Umbilical cord (tissue), 2 donors: Measurements from ENCODE around the gene CATSPER2. TPM values are rescaled to one million over a fixed set of nuclear protein-coding genes. Genes with fewer than 3 reads are reported as not detected.
"Not testable (repeated sequence)": the region's sequence is repeated elsewhere in the genome, so short reads cannot be mapped to it uniquely, and the experiment has no call there.

Experiments
- DNase-seq: peaks from one replicate; pipeline ENCODE4 v3.0.0-alpha.2; 2015; ENCODE audit warnings: low spot score
- total RNA-seq: library from RNA; depleted of rRNA; stranded (reverse); fragments of >200 nt; gene quantifications from one replicate; pipeline ENCODE4 v1.2.3, GENCODE V29; 2014; ENCODE audit warnings: low replicate concordance; ENCODE audit not compliant: insufficient read depth

The CATSPER2 gene
- 6.3 TPM for total RNA-seq

DNA sequence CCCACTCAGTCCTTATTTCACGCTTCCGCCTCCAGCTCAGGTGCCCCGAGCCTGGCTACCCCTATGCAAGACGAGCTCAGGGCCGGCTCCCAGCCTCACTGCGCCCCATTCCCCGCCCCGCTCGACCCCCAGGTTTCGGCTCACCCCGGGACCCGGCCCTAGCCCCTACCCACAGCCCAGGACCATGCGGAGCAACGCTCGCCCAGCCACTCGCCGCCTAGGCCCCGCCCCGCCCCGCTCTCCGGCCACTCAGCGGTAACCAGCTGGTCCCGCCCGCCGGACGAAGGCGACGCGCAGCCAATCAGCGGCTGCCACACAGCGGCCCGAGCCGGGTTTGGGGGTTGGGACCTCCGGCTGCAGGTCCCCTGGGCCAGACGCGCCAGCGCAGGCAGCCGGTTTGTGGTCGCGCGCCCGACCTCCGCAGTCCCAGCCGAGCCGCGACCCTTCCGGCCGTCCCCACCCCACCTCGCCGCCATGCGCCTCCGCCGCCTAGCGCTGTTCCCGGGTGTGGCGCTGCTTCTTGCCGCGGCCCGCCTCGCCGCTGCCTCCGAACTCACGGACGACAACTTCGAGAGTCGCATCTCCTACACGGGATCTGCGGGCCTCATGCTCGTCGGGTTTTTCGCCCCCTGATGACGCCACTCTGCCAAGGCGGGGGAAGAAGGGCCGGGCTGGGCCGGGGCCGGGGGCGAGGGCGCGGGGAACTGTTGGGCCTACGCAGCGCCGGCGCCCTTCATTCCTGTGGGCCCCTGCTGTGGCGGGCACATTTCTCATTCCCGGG, at the start of gene CATSPER2:
TSS of gene CATSPER2 (minus strand) at position 196 of the 781 bp plus-strand sequence. CDS start 783 bp downstream, outside the sequence.
- no peak for DNase-seq

DNA sequence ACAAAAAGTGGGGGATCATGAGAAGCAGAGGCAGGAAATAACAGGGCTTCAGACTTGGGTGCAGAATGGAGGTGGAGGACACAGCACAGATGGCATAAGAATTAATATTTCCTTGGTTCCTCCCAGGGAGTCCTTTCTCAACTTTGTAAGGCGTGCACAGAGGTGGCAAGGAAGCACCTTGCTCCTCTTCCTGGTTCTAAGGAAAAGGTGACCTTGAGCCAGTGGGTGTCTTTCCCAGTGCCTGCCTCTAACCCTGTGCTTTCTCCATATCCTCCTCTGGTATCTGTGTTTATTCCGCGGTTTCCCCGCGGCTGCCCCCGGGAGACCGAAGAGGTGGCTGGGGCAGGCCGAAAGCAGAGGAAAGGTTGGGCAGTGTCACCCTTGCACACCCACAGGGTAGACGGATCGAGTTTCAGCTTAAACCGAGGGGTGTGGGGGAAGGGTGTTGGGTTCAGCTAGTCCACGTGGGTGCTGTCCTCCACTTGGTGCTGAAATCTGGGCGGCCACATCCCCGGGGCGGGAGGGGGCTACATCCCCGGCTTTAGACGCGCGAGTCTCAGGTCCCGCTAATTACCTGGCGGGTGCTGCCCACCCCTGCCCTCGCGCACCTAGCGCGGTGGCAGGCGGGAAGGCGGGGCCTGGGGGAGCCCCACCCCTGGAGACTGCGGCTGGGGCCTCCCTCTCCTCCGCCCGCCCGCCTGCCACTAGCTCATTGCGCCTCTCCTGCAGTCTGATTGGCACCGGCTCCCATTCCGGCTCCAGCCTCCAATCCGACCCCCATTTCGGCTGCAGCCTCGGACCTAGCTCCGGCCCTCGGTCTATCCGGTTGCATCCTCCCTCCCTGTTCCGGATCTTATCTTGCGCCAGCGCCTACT, 44.7 kb upstream of the CATSPER2 start, which contains the start of gene CKMT1A:
TSS of gene CKMT1A (plus strand) at position 712 of the 875 bp plus-strand sequence. CDS start 192 bp downstream, outside the sequence.
- not testable (repeated sequence) for DNase-seq

DNA sequence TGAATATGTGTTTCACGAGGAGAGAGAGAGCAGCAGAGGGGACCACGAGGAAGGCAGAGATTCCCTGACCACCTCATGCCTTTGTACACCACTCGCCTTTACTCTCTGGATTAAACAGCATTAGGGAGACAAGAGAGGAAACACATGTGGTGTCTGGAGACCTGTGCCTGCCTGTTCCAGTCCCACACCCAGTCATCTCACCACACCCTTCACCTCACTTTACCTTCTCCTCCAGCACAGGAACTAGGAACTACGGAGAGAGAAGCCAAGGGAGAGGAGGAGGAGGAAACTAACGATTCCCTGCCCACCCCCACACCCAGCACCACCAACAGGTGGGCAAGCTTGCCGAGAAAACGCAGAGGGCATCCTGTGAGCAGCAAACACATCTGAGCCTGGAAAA, 44.0 kb upstream of the CATSPER2 start:
- DNase-seq = not testable (repeated sequence)

DNA sequence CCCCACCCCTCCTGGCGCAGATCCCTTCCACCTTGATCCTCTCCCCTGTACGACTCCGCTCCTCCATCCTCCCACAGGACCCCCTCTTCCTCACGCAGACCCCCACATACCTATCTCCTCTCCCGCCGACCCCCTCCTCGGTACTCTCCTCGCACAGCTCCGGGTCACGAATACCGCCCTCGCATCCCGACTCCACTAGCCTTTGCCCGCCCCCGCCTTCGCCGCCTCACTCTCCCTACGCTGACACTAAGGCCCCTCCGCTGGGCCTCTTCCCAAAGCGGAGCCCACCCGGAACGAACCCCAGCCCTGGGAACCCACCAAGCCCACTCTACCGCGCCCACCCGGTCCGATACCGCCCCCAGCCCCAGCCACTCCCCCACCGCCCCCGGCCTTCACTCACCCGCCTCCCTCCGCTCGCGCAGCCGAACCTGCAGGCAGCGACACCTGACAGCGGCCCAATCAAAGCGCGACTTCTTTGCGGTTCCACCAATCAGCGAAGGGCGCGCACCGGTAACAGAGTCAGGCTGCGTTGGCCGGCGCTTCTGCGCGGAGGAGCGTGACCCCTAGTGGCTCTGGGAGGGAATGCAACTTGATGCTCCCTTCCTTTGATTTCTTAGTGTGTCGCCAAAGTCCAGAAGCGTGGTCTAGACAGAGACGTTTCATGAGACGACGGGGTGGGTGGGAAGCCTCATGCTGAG, 41.1 kb upstream of the CATSPER2 start:
- not testable (repeated sequence) for DNase-seq

DNA sequence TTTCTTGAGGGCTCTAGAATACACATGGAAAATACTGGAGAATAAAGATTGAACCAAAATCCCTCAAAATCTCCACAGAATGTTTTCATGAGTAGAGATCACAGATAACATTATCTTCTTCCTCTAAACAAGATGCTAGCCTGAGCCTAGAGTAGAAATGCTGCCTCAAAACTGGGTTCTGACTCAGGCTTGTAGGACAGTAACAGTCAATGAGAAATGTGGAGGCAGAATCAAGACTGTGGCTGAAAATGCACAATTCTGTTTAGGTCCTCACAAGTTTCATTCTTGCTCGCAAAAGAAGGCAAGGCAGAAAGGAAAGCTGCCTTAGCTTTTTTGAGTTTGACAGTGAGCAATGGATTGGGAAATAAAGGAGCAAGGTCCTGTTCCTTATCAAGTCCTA, 25.5 kb upstream of the CATSPER2 start:
- not testable (repeated sequence) for DNase-seq

DNA sequence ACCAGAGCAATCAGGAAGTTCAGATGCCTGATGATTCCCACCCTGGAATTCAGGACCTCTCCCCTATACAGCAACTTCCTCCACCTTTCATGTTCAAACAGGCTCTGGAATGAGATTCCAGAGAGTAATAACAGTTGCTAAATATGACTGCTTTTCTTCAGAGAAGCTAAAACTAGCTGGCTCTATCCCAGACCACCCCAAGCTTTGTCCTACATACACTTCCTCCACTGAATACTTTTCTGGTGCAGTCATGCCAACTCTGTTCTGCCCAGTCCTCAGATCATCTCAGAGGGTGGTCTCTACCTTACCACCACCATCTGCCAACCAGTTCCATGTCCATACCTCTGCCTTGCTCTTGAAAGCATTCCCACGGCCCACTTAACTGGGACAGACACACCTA, 17.5 kb upstream of the CATSPER2 start:
- DNase-seq = not testable (repeated sequence)

DNA sequence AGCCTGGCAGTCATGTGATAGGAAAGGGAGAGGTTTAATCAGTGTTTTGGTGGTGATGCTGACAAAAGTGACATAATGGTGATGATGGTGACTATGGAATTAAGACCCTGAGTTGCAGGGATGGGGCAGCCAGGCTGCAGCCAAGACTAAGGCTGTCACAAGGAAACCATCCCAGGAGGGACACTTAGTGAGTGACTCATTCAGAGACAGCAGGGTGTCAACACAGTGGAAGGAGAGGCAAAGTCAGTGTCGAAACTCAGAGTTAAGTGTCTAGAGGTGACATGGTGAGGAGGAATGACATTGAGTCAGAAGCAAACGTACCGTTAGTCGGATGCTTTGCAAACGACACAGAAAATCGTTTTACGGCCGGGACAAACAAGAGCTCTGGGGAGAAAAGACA, 14.7 kb upstream of the CATSPER2 start:
- DNase-seq = not testable (repeated sequence)

DNA sequence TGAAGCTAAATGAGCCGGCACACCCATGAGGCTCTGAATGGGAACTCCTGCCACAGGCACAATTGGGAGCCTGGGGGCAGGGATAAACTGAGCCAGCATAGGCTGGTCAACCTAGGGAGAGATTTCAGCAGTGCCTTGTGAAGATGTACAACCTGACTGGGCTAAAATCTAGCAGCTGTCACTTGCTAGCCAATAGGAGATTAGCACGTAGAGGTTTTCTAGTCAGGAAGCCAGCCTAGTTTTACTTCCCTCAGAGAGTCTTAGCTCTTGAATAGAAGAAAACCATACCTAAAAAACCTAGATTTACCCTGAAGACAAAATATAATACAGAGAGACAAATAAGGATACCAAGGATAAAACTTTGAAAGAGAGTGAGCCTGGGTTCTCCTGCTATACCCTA, 13.6 kb upstream of the CATSPER2 start:
- DNase-seq = not testable (repeated sequence)

DNA sequence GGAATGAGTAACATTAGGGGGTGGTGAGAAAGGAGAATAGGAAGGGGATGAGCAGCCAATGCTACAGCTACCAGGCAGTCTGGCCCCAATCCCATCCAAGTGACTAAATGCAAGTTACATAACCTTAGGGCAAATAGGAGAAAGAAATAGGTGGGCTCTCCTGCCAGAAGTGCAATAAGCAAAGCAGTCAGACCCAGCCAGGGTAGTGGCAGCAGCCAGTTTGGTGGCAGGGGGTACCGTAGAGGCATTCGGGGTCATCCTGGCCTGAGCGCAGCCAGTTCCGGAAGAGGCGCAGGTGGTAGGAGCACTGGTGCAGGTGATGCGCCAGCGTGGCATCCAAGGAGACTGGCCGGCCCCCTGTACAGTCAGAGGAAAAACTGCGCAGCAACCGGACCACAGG, 11.1 kb upstream of the CATSPER2 start:
- not testable (repeated sequence) for DNase-seq

DNA sequence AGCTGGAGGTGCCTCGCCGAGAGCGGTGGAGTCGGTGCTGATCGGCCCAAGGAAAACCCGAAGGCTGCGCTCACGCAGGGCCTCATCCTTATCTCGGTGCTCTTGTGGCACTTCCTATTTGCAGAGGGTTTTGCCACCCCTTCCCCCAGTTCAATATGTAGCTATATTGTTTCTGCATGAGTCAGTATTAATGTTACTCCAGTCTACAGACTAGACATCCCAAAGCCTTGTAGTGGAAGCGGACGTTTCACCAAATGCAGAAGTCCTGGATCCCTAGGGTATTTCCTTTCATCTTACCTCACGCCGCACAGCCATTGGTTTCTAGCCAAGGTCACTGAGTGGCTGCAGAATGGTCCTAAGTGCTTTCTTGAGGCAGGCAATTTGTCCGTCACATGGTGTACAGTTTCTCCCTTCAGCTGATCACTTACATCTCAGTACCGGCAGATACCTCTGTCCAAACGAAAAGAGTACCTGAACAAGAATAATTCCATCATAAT, 834 bp upstream of the CATSPER2 start:
- not testable (repeated sequence) for DNase-seq

DNA sequence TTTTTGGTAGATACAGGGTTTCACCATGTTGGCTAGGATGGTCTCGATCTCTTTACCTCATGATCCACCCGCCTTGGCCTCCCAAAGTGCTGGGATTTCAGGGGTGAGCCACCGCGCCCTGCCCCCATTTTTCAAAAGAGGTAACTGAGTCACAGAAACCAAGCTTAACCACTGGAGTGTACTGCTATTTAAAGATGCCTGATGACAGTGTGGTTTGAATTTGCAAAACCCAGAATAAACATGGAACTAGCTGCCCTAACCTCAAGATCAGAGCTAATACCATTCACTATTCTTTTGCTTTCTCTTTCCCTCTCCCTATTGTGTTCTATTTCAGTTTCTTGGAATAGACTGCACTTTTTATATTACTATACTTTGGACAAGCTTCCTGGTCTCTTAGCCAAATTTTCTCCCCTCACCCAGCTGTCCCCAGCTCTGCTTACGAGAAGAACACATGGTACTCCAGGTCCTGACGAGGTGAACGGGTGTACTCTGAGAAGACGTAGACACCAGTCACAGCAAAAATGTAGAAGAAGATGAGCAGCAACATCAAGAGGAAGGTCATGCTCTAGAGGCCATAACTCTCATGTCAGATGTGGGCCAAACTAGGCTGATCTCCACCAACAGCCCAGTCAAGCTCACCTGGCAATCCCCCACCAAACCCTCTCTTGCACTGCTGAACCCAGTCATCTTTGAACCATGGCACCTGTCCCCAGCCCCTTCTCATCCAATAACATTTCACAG, 10.0 kb downstream of the CATSPER2 start:
- not testable (repeated sequence) for DNase-seq

DNA sequence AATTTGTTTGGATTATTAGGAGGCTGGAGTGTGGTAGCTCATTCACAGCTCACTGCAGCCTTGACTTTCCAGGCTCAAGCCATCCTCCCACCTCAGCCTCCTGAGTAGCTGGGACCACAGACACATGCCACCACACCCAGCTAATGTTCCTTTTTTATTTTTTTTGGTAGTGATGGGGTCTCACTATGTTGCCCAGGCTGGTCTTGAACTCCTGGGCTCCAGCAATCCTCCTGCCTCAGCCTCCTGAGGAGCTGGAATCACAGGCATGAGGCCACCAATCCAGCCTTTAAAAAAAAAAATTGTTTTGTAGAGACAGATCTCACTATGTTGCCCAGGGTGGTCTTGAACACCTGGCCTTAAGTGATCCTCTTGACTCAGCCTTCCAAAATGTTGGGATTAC, 21.7 kb downstream of the CATSPER2 start:
- DNase-seq = not testable (repeated sequence)

DNA sequence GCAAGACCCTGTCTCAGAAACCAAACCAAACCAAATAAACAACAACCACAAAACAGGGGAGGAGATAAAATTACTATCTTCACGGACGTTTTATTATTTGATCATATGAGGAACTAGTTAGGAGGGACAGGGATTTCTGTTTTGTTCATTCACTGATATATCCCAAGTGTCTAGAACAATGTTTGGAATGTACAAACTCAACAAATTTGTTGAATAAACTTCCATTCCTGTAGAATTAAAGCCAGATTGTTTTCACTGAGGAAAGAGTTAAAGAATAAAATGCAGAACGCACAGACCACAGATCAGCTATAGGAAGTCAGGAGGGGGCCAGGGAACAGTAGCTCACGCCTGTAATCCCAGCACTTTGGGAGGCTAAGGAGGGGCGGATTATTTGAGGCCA, 23.5 kb downstream of the CATSPER2 start:
- no peak for DNase-seq

DNA sequence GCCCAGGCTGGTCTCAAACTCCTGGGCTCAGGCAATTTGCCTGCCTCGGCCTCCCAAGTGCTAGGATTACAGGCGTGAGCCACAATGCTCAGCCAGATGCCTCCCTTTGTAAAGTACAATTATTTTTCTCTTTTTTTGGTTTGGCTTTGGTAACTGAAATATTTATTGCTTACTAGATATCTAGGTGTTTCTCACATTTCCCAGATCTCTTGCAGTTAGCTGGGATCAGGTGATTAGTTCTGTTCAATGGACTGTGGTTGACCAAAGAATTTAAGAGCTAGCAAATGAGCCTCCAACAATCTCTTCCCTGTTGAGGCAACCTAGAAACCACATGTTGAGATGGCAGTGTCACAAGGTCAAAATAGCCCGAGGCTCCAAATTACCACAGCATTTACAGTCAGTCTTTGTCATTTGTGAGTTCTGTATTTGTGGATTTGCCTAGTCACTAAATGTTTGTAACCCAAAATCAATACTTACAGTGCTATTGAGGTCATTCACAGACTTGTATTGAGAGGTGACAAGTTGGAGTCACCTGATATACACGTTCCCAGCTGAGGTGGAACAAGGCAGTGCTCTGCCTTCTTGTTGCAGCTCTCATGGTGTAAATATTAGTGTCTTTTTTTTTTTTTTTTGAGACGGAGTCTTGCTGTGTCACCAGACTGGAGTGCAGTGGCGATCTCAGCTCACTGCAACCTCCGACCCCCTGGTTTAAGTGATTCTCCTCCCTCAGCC, 26.4 kb downstream of the CATSPER2 start:
- not testable (repeated sequence) for DNase-seq

DNA sequence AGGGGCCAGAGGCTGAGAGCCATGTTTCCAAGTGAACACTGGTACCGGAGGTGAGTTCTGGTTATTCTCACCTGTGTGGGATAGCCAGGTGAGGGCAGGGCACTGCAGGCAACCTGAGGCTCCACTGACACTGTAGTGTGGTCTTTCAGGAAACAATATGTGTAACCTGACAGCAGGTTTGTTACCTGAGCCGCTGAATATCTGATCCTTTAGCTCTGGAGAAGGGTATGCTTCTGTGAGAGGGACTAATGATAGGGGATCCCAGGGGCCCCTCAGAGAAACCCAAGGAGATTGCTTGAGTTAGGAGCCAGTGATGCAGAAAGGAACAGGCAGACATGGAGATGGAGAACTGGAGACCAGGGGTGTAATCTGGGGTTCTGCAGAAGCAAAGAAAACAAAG, 29.9 kb downstream of the CATSPER2 start, which contains the start of gene STRC:
TSS of gene STRC (minus strand) at position 101 of the 400 bp plus-strand sequence. CDS start at position 23, 78 bp downstream.
- not testable (repeated sequence) for DNase-seq

DNA sequence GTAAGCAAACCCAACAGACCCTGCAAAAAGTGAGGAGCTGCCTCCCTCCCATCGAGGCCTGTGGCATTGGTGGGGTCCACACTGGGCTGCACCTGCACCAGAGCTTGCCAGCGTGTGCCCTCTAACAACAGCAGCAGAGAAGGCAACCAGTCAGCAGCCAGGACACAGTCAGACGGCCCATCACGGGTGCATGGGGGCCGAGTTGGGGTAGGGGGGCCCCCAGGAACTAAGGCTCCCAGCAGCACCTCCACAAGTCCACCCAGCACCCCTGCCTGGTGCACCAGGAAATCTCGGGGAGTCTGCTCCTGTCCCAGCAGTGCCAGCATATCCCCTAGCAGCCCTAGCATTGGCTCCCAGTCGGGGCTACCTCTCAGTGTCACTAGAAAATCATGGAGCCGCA, 30.9 kb downstream of the CATSPER2 start:
- DNase-seq = not testable (repeated sequence)

DNA sequence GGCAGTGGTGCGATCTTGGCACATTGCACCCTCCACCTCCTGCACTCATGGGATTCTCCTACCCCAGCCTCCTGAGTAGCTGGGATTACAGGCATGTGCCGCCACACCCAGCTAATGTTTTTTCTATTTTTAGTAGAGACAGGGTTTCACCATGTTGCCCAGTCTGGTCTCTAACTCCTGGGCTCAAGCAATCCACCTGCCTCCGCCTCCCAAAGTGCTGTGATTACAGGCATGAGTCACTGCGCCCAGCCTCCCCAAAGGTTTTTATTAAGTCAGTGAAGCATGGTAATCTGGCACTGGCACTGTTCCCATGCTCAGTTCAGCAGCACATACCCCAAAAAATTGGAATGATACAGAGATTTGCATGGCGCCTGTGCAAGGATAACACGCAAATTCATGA, 46.4 kb downstream of the CATSPER2 start:
- not testable (repeated sequence) for DNase-seq

DNA sequence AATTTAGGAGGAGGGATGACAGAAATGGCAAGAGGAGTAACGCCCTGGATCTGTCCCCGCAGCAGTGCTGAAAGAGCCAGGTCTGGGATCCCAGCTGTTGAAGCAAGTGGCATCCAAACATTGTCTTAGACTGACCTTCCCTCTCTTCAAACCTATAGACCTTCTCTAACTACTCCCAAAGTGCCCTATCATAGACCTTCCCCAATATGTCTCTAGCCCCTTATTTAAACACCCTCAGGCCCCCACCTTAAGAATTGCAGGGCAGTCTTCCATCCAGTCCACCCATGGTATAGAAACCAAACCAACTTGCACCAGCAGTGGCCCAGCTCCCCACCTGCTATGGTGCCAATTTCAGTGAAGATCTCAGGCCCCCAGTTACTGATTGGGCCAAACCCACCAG, 48.4 kb downstream of the CATSPER2 start:
- DNase-seq = not testable (repeated sequence)

DNA sequence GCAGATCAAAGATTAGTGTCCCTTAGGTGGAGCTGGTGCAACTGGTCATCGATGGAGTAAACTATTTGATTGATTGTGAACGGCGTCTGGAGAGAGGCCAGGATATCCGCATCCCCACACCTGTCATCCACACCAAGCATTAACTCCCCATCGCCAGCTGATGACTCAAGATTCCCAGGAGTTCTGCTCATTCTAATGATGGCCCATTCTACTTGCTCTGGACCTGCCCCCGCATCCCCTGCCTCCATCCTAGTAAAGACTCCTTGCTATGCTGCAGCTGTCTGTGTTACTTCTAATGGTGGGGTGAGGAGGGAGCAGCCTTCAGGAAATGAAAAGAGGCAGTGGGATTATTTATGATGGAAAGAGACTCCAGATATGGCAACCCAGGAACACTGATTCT, 49.5 kb downstream of the CATSPER2 start:
- DNase-seq = not testable (repeated sequence)
